Epithelial cell of alveolus of lung (primary cell): ENCODE data around the gene AATF. TPM values are rescaled to one million over a fixed set of nuclear protein-coding genes. Genes with fewer than 3 reads are reported as not detected.

Source experiments
- total RNA-seq: library from RNA; depleted of rRNA; stranded (reverse); fragments of >200 nt; gene quantifications from 2 replicates; pipeline ENCODE4 v1.2.1, GENCODE V29; 2015

AATF gene, protein sequence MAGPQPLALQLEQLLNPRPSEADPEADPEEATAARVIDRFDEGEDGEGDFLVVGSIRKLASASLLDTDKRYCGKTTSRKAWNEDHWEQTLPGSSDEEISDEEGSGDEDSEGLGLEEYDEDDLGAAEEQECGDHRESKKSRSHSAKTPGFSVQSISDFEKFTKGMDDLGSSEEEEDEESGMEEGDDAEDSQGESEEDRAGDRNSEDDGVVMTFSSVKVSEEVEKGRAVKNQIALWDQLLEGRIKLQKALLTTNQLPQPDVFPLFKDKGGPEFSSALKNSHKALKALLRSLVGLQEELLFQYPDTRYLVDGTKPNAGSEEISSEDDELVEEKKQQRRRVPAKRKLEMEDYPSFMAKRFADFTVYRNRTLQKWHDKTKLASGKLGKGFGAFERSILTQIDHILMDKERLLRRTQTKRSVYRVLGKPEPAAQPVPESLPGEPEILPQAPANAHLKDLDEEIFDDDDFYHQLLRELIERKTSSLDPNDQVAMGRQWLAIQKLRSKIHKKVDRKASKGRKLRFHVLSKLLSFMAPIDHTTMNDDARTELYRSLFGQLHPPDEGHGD
- total RNA-seq = 26.3 and 27.8 TPM in 2 replicates

GRCh38 chr17:36948717-36949460, at the start of gene AATF:
TSS of gene AATF (plus strand) at chr17:36948954. CDS start at chr17:36949126, 172 bp downstream.

GRCh38 chr17:36937001-36937958, 11.5 kb upstream of the AATF start, which contains the start of gene LHX1:
TSS of gene LHX1 (plus strand) at chr17:36937475. CDS start at chr17:36938198, 723 bp downstream.

Other genes starting within 250 kb of the AATF start
- 0.13 TPM in 1 of 2 replicates, not detected in the other for gene LHX1, start 11.5 kb upstream of the AATF start, total RNA-seq